Lung (tissue), 12 donors: ENCODE results near the gene STK35. TPM values are rescaled to one million over a fixed set of nuclear protein-coding genes. Genes with fewer than 3 reads are reported as not detected.
A peak's percentile ranks its signal among the peaks of the same experiment; 100 is the strongest.

Experiments used
- ATAC-seq: fragments of 200-7000 bp; cut with Tn5 transposase; one replicate; pipeline ENCODE4 v1.9.1; 2020; ENCODE audit warnings: moderate number of reproducible peaks; ENCODE audit not compliant: insufficient read depth, low FRiP score
- DNase-seq, 3 donors: peaks; one replicate each; pipeline ENCODE4 v3.0.0-alpha.2; 2013 to 2017
- H3K27ac ChIP-seq, 2 donors: one replicate each; pipeline ENCODE4 v1.5.1; 2013; ENCODE audit warnings: mild to moderate bottlenecking in 2 of 2, moderate library complexity in 2 of 2, control low read depth in 1 of 2, inconsistent platforms in 1 of 2, low read depth in 1 of 2, low read length in 1 of 2
- H3K27me3 ChIP-seq, 3 donors: one replicate each; pipeline ENCODE4 v1.5.1; 2013; ENCODE audit warnings: low read length in 2 of 3; ENCODE audit not compliant: control insufficient read depth in 3 of 3, insufficient read depth in 3 of 3
- H3K36me3 ChIP-seq, 4 donors: one replicate each; pipeline ENCODE4 v1.5.1; 2013; ENCODE audit warnings: low read length in 4 of 4, mild to moderate bottlenecking in 1 of 4, moderate library complexity in 1 of 4; ENCODE audit not compliant: control insufficient read depth in 4 of 4, insufficient read depth in 4 of 4
- H3K4me1 ChIP-seq, 5 donors: one replicate each; pipeline ENCODE4 v1.5.1; 2013; ENCODE audit warnings: low read length in 5 of 5, mild to moderate bottlenecking in 2 of 5, moderate library complexity in 1 of 5; ENCODE audit not compliant: control insufficient read depth in 5 of 5, insufficient read depth in 5 of 5
- H3K4me3 ChIP-seq: one replicate; pipeline ENCODE4 v1.5.1; 2013; ENCODE audit warnings: mild to moderate bottlenecking, control low read depth, moderate library complexity
- H3K9ac ChIP-seq, 2 donors: one replicate each; pipeline ENCODE4 v1.5.1; 2013; ENCODE audit warnings: low read length in 2 of 2, control low read depth in 1 of 2; ENCODE audit not compliant: insufficient read depth in 1 of 2
- H3K9me3 ChIP-seq, 4 donors: one replicate each; pipeline ENCODE4 v1.5.1; 2013; ENCODE audit warnings: low read length in 3 of 4, mild to moderate bottlenecking in 1 of 4, moderate library complexity in 1 of 4; ENCODE audit not compliant: control insufficient read depth in 4 of 4, insufficient read depth in 3 of 4
- CTCF ChIP-seq: IDR thresholded peaks from 2 replicates; pipeline ENCODE4 v1.5.1; 2012; ENCODE audit warnings: mild to moderate bottlenecking; ENCODE audit errors: control extremely low read depth, extremely low read depth
- WGBS, 2 donors: extraction: QIAGEN DNeasy Blood & Tissue Kit; methylation state at CpG; one replicate each; pipeline ENCODE4 v1.1.7; 2013; 5-methylcytosine and 5-hydroxymethylcytosine counted together
- polyA plus RNA-seq, 2 donors: library from polyadenylated mRNA; stranded (reverse); fragments of 200-250 nt; gene quantifications; one replicate each; pipeline ENCODE4 v1.2.1, GENCODE V29; 2013
- total RNA-seq, 2 donors: library from RNA; depleted of rRNA in 1 of 2; stranded (reverse); fragments of >200 nt in 1 of 2; gene quantifications; one replicate each; pipeline ENCODE4 v1.2.1, GENCODE V29; 2014 to 2021
- donor health status: control.
- donor health status: control.
- donor health status: Bipolar disorder and iron deficiency.
- donor health status: healthy.
- donor health status: DM: yes; HTN: yes; CAD: no.

STK35 gene
- total and polyA plus RNA-seq, 4 donors = 5.8 to 24.2 (median 12.5) TPM

GRCh38 chr20:2114990-2115681 lies 13.5 kb downstream of the STK35 start:
- Histone ChIP-seq H3K27ac (peak overlapping the region in 1 of 2 donors; percentile 65), H3K9ac (peak overlapping the region in 1 of 2 donors; percentile 14), H3K4me1 (peaks cover 0 to 42% (median 21%) of the 10 kb centered on the region in 5 donors), H3K27me3 (no peaks in the 10 kb centered on the region), H3K9me3 (no peaks in the 10 kb centered on the region), H3K36me3 (peaks cover 14 to 27% (median 21%) of the 10 kb centered on the region in 4 donors), H3K4me3 (no peak overlapping the region)
- 60 to 70% methylated on average over 2 of the region's 2 CpGs for WGBS, 2 donors
- no peak for TF ChIP-seq CTCF
- peak; percentile 87 to 97 (median 94) for DNase-seq
- no peak for ATAC-seq

- no peak overlapping the region for H3K9ac ChIP-seq
- peaks cover 0 to 45% (median 21%) of the 10 kb centered on the region in 5 donors for H3K4me1 ChIP-seq
- no peak for DNase-seq
- TF ChIP-seq CTCF = no peak
- peaks cover 14 to 28% (median 25%) of the 10 kb centered on the region in 4 donors for H3K36me3 ChIP-seq
- 93 to 94% methylated on average over 9 of the region's 9 CpGs for WGBS, 2 donors
- no peak overlapping the region for H3K4me3 ChIP-seq
- H3K27me3 ChIP-seq = no peaks in the 10 kb centered on the region
- no peaks in the 10 kb centered on the region for H3K9me3 ChIP-seq
- H3K27ac ChIP-seq = no peak overlapping the region
- ATAC-seq = no peak
Measured at GRCh38 chr20:2116170-2116940, 14.7 kb downstream of the STK35 start.

GRCh38 chr20:2118783-2119182 lies 17.2 kb downstream of the STK35 start:
- no peaks in the 10 kb centered on the region for H3K9me3 ChIP-seq
- 65 to 72% methylated on average over 3 of the region's 3 CpGs for WGBS, 2 donors
- peaks cover 0 to 60% (median 25%) of the 10 kb centered on the region in 5 donors for H3K4me1 ChIP-seq
- no peak overlapping the region for H3K4me3 ChIP-seq
- TF ChIP-seq CTCF = no peak
- no peaks in the 10 kb centered on the region for H3K27me3 ChIP-seq
- DNase-seq (no peak), ATAC-seq (no peak)
- no peak overlapping the region for H3K9ac ChIP-seq
- peaks cover 14 to 28% (median 21%) of the 10 kb centered on the region in 4 donors for H3K36me3 ChIP-seq
- H3K27ac ChIP-seq = no peak overlapping the region
